ENCODE results near the gene ATG7. TPM values are rescaled to one million over a fixed set of nuclear protein-coding genes. Genes with fewer than 3 reads are reported as not detected.

ATG7 gene
- total RNA-seq, 2 experiments from 2014 or later = 27.8 to 28.5 TPM

DNA sequence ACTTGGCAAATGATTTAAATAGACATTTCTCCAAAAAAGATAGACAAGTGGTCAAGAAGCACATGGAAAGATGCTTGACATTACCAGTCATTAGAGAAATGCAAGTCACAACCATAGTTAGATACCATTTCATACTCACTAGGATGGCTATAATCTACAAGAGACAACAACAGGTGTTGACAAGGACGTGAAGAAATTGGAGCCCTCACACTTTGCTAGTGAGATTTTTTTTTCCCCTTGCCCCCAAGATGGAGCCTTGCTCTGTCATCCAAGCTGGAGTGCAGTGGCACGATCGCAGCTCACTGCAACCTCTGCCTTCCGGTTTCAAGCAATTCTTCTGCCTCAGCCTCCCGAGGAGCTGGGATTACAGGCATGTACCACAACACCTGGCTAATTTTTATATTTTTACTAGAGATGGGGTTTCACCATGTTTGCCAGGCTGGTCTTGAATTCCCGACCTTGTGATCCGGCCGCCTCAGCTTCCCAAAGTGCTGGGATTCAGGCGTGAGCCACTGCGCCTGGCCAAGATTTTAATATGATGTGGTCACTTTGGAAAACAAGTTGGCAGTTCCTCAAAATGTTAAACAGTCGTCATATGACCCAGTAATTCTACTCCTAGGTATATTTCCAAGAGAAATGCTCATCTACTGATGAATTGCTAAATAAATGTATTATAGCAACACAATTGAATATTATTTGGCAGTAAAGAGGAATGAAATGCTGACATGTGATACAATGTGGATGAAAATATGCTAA, 103.3 kb downstream of the ATG7 start:
- ChIA-PET POLR2A (no interaction called here), CTCF (no interaction called here)

DNA sequence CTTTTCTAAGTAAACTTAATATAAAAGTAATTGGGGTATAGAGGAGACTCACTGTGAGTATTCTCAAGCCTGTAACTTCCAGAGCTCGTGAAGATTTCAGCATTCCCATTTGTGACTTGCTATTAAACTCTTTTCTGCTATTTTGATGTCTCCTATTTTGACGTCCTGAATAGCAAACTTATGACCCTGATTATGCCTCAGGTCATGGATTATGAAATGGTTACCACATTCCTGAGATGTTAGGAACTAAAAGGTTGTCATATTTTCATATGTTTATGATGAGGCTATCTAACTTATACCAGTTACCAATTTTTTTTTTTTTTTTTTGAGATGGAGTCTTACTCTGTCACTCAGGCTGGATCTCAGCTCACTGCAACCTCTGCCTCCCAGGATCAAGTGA, 105.5 kb downstream of the ATG7 start:
- ChIA-PET CTCF (interaction anchor here (0.5 to 0.9 kb wide), 2 partner anchors 25 to 470 kb away, joined by 3 to 4 read pairs; no protein-coding TSS in a partner anchor), POLR2A (no interaction called here)

- ChIA-PET CTCF (interaction anchor here (0.6 to 1.6 kb wide), 6 partner anchors 40 to 498 kb away, joined by 3 to 5 read pairs (median 3); no protein-coding TSS in a partner anchor), POLR2A (no interaction called here)
Observed at GRCh38 chr3:11379238-11379823, 107.1 kb downstream of the ATG7 start.

GRCh38 chr3:11379824-11380701, 107.9 kb downstream of the ATG7 start:
- ChIA-PET CTCF (interaction anchor here (0.6 to 1.6 kb wide), 5 partner anchors 10 to 497 kb away, joined by 3 to 5 read pairs (median 4); no protein-coding TSS in a partner anchor), POLR2A (interaction anchor here (0.6 kb wide), 1 partner anchor 1262 kb away, joined by 3 read pairs; no protein-coding TSS in a partner anchor)

- POLR2A ChIA-PET = no interaction called here
- CTCF ChIA-PET = interaction anchor here (0.9 kb wide), 1 partner anchor 9 kb away, joined by 4 read pairs; no protein-coding TSS in a partner anchor
Observed at GRCh38 chr3:11381141-11381540, 108.9 kb downstream of the ATG7 start.

DNA sequence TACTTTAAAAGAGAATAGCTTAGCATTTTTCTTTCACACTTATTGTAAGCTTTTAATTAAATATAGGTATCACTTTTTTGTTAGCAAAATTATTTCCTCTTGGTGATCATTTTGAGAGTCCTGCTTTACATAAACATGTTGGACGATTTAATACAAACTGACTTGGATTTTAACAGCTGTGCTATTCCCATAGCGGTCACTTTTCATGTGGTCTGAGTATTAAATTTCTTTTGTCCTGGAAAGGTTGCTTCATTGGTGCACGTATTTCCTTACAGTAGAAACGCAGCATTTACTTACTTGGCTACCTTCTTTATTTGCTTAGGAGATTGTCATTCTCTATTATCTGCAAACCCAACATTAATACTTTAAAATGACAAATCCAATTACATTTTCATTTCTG, 109.4 kb downstream of the ATG7 start:
- ChIA-PET POLR2A (no interaction called here), CTCF (no interaction called here)

DNA sequence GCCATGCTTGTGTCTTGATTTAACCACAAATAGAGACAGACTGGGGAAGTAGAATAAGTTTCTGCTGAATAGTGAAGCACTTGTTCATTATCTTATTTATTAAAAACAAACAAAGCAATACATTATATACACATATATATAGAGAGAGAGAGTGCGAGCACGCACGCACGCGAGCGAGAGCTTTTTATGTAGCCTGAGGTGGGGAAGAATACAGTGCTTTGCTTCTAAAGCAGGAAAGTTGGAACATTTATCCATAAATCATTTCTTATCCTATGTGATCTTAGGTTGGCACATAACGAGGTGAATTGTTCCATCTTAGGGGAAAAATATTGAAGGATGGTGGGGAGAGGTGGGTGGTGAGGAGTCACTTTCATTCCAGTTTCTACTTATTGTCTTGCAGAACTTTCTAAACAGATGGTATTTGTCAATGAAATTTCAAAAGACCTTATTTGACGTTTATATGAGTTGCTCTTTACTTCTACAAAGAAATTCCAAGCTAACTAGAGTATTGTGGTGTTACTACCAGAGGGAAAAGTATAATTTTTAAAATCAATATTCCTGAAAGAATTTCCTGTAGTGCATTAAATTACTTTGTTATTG, 110.0 kb downstream of the ATG7 start:
- ChIA-PET POLR2A (no interaction called here), CTCF (no interaction called here)

- ChIA-PET POLR2A (no interaction called here), CTCF (interaction anchor here (1.1 kb wide), 1 partner anchor 324 kb away, joined by 3 read pairs; no protein-coding TSS in a partner anchor)
Observed at GRCh38 chr3:11384074-11384473, 111.9 kb downstream of the ATG7 start.

- ChIA-PET POLR2A (no interaction called here), CTCF (no interaction called here)
Observed at GRCh38 chr3:11385326-11385725, 113.1 kb downstream of the ATG7 start.

DNA sequence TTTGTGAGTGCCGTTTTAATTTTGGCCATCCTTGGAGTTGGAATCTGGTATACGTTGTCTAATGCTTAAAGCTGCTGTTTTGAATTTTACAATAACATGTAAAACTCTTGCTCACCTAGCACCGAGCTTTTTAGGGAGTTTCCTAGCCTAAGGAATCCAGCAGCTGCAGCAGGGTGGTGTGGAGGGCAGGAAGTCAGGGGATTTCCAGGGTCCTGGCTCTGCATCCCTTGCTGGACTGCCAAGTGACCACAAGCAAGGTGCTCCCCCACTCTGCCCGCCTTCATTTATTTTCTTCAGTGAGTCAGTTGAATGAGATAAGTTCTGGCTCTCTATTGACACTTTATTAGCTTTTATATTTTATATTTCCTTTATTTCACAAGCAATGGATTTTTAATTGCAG, 113.7 kb downstream of the ATG7 start:
- CTCF ChIA-PET = no interaction called here
- POLR2A ChIA-PET = no interaction called here

- ChIA-PET CTCF (no interaction called here), POLR2A (interaction anchor here (0.5 kb wide), 1 partner anchor 14 kb away, joined by 3 read pairs; no protein-coding TSS in a partner anchor)
Observed at GRCh38 chr3:11386465-11387113, 114.4 kb downstream of the ATG7 start.

GRCh38 chr3:11389386-11390268, 117.4 kb downstream of the ATG7 start:
- ChIA-PET CTCF (interaction anchor here (1.3 kb wide), 1 partner anchor 9 kb away, joined by 4 read pairs; no protein-coding TSS in a partner anchor), POLR2A (interaction anchor here (0.6 kb wide), 1 partner anchor 437 kb away, joined by 7 read pairs; no protein-coding TSS in a partner anchor)

- ChIA-PET POLR2A (no interaction called here), CTCF (interaction anchor here (0.6 to 1.3 kb wide), 2 partner anchors 10 to 309 kb away, joined by 3 to 4 read pairs; no protein-coding TSS in a partner anchor)
Observed at GRCh38 chr3:11390411-11391131, 118.4 kb downstream of the ATG7 start.

GRCh38 chr3:11391174-11391879, 119.1 kb downstream of the ATG7 start:
- POLR2A ChIA-PET = interaction anchor here (0.5 kb wide), 1 partner anchor 148 kb away, joined by 4 read pairs; no protein-coding TSS in a partner anchor
- CTCF ChIA-PET = interaction anchor here (0.5 to 1.3 kb wide), 4 partner anchors 11 to 308 kb away, joined by 3 to 4 read pairs (median 4); no protein-coding TSS in a partner anchor

DNA sequence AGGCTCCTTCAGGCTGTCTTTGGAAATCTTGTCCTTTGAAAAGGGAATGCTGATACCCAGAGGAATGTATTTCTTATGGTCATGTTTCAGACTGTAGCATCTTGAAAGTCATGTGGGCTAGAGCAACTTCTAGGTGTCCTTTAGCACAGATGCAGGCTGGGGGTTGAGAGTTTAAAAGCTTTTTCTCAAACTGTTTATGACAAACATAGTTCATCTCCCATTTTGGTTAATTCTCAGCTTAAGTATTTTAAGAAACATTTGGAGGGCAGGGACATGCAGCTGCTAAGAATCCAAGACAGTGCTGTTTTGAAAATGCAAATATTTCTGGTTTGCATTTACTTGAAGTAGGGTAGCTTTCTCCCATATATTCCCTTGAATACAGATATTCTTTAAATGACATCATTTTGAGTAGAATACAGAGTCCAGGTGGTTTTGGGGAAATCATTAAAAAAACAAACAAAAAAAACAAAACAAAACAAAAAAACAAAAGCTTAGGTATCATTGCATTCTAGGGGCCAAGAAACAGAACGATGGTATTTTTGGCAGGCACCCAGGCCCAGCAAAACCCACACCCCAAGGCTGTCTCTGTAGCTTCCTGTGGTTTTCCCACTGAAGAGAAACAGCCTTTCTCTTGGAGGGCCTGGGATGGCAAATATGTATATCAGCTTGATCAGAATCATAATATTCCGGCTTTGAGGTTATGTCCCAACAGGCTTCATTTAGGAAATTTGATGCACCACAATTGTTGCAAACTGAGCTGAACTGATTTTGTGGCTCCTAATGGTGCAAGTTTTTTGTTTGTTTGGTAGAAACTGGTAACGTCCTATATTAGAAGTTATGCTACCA, 120.0 kb downstream of the ATG7 start:
- POLR2A ChIA-PET = interaction anchor here (0.6 kb wide), 1 partner anchor 627 kb away, joined by 3 read pairs; no protein-coding TSS in a partner anchor
- CTCF ChIA-PET = interaction anchor here (0.6 kb wide), 1 partner anchor 1365 kb away, joined by 3 read pairs; no protein-coding TSS in a partner anchor

GRCh38 chr3:11392860-11393114, 120.6 kb downstream of the ATG7 start:
- CTCF ChIA-PET = interaction anchor here (0.6 kb wide), 1 partner anchor 1364 kb away, joined by 3 read pairs; no protein-coding TSS in a partner anchor
- POLR2A ChIA-PET = interaction anchor here (0.6 kb wide), 1 partner anchor 627 kb away, joined by 3 read pairs; no protein-coding TSS in a partner anchor

Data from activated CD8-positive, alpha-beta memory T cell treated with anti-CD3 and anti-CD28 coated beads for 36 hours (primary cell).